B cell (primary cell): ENCODE results near the gene ZNF723.

Experiments used
- CTCF ChIP-seq: fragments of 200-600 bp; IDR thresholded peaks from one replicate; pipeline ENCODE4 v1.8.0; 2022; ENCODE audit warnings: antibody characterized with exemption, mild to moderate bottlenecking
- EZH2 ChIP-seq: IDR thresholded peaks from 2 replicates; pipeline ENCODE4 v1.6.1; 2012; ENCODE audit warnings: borderline replicate concordance, low read depth, mild to moderate bottlenecking, moderate library complexity, low read length; ENCODE audit not compliant: insufficient read depth, poor library complexity, severe bottlenecking

DNA sequence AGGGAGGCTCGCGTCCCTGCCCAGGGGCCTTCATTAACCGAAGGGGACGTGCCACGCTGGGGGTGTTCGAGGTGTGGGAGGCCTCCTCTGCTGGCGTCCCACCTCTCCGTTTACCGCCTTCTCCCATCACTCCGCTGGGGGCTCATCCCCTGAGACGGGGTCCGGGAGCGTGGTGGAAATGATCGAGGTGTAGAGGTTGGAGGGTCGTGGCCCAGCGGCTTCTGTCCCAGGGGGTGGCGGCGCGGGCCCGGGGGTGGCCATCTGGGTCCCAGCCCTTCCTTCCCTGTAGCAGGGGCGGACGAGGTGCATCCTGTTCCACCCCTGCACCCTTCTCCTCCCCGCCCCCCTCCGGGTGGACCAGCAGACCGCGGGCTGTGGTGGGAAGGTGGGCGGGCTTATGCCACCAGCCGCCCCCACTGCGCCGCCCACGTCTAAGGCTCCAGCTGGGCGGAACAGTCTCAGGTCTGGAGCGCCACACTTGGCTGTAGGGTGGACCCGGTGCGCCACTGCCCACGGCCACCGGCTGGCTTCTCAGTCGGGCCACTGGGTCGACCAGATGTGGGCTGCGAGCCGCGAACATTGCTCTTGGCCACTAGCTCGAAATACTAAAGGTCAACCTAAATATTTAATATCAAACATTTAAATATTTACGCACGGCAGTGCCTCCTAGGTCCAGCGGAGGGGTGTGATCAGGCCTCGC is 69.5 kb downstream of the ZNF723 start:
- TF ChIP-seq CTCF (no peak), EZH2 (no peak)
